NCI-H1092 treated with DMSO at 0.1 percent for 48 hours (cell line): ENCODE data around the gene RPLP2.

Experiments used
- DNase-seq: peaks from one replicate; lab custom pipeline; 2025; lab: John Stamatoyannopoulos, UW

Gene RPLP2

GRCh38 chr11:836700-837099 lies 26.9 kb downstream of the RPLP2 start:
- no peak for DNase-seq

GRCh38 chr11:837189-837989 lies 27.6 kb downstream of the RPLP2 start:
- DNase-seq, result no peak

- DNase-seq, result no peak
These were observed 28.2 kb downstream of the RPLP2 start for GRCh38 chr11:837990-838307.

- no peak for DNase-seq
These were observed 28.9 kb downstream of the RPLP2 start for GRCh38 chr11:838441-839279.

GRCh38 chr11:839280-839623 lies 29.5 kb downstream of the RPLP2 start:
- no peak for DNase-seq

- no peak for DNase-seq
These were observed 30.3 kb downstream of the RPLP2 start for GRCh38 chr11:839875-840617.

- DNase-seq, result no peak
These were observed 32.2 kb downstream of the RPLP2 start for GRCh38 chr11:841981-842369.

GRCh38 chr11:842370-843002 lies 32.7 kb downstream of the RPLP2 start, which contains the start of the genes POLR2L and TSPAN4:
POLR2L (minus strand) TSS chr11:842529; CDS start chr11:842508, 21 bp downstream.
TSPAN4 (plus strand) TSS chr11:842852; CDS start chr11:850305, 7,453 bp downstream.
- DNase-seq, result peak; percentile 82

- no peak for DNase-seq
These were observed 33.4 kb downstream of the RPLP2 start for GRCh38 chr11:843086-843734.

- DNase-seq, result no peak
These were observed 34.3 kb downstream of the RPLP2 start for GRCh38 chr11:843818-844692.

- no peak for DNase-seq
These were observed 35.2 kb downstream of the RPLP2 start for GRCh38 chr11:844693-845644.

- no peak for DNase-seq
These were observed 36.2 kb downstream of the RPLP2 start for GRCh38 chr11:845872-846495.

GRCh38 chr11:846496-847098 lies 36.8 kb downstream of the RPLP2 start:
- DNase-seq, result no peak

- no peak for DNase-seq
These were observed 38.1 kb downstream of the RPLP2 start for GRCh38 chr11:847876-848275.

GRCh38 chr11:848380-848931 lies 38.7 kb downstream of the RPLP2 start:
- DNase-seq, result peak; percentile 12

GRCh38 chr11:849104-849824 lies 39.5 kb downstream of the RPLP2 start:
- DNase-seq, result peak; percentile 38

GRCh38 chr11:849951-850774 lies 40.4 kb downstream of the RPLP2 start:
- peak; percentile 45 for DNase-seq
